ENCODE results near the gene TIMM17B.
A peak's percentile ranks its signal among the peaks of the same experiment; 100 is the strongest.

TIMM17B gene

DNA sequence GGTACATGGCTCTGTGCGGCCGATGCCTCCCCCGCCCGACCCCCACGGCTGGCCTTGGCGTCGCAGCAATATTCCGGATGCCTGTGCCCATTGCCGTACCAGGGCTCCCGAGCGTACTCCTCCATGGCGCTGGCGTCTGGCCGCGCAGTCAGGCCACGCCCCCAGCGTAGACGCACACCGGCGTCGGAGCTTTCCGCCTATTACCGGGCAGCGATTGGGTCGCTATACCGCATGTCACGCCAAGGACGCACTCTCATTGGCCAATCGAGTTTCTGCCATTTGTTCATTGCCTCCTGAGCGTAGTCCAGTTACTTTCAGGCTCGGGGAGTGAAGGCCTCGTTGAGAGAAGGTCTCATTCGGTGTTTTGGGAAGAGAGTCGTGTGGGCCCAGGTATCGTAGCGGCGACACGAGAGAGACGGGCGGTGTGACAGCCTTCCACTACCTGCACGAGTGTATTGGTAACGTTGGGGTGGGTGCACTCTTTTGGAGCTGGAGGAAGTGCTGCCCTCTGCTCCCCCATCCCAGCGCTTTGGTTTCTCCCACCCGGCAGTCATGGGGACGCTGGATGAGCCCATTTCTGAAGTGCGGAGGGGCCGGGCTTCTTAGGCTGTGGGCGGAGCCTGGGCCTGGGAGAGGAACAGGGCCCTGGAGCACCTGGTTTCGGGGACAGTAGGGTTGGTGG, at the start of gene TIMM17B, which contains the start of gene PQBP1:
TSS of gene TIMM17B (minus strand) at position 144 of the 682 bp plus-strand sequence. CDS start at position 125, 19 bp downstream.
TSS of gene PQBP1 (plus strand) at position 306 of the 682 bp plus-strand sequence. CDS start 580 bp downstream, outside the sequence.
- DNase-seq = peak; percentile 89

DNA sequence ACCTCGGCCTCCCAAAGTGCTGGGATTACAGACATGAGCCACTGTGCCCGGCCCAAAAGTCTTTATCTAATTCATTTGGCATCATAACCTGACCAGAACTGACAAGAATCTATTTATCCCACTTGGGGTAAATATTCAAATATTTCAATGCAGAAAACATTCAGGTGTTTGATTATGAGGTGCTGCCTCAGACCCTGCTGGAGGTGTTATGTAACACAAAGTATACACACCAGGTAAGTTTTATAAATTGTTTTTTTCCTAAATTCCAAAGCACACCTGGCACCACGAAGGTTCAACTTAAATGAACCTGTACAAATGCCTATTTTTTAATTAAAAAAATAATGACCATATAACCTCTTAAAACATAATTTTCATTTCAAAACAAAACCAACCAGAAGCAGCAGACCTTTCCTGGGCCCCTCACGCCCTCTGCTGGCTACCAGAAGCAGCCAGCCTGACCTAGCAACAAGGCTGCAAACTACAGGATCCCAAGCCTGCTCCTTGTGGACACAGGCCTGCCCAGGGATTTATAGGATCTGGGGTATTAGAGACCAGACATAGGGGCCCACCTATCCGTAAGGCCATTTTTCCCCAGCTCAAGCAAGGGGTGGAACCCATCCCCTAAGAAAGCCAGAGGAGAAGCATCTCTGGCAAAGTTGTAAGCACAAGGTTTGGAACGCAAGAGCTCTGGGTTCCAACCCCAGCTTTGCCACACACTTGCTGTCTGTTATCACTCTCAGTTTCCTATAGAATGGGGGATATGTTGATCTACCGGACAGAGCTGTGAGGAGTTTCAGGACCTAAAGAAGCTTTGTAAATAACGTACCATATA, 48.2 kb upstream of the TIMM17B start:
- DNase-seq = no peak

DNA sequence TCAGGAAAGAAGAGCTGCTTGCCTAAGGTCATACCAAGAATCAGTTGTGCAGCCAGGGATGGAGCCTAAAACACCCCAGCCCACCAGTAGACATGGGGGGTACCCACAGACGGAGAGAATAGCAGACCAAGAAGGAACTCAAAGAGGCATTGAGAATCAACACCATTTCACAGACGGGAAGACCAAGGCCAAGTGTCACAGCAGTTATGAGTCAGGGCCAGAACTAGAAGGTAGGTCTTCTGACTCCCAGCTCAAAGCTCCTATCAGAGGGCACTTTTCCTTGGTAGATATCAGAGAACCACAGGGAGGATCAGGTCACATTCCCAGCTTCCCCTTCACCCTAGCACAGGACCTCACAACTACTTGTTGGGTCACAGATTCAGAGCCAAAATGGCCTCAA, 45.3 kb upstream of the TIMM17B start:
- no peak for DNase-seq

DNA sequence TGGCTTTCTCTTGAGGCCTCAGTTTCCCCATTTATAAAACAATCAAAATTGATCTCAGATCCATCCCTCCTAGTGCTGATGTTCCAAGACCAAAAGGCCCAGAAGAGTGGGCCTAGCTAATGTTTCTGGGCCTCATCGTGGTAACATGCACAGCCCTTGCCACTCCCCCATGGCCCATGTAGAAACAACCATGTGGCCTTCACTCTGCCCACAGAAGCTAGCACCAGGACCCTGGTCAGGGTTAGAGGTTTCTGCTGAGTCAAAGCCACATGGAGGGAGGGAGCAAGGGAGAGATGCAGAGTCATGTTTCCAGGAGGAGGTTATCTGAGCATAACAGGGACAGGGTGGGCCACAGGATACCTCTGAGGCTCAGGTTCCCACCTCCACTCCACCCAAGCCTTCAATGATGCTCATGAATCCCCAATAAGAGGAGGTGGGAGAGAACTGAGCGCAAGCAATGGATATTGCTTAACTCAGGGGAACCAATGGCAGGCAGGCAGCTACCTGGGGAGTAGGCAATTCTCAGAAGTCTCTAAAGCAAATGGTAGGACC, 42.9 kb upstream of the TIMM17B start:
- no peak for DNase-seq

DNA sequence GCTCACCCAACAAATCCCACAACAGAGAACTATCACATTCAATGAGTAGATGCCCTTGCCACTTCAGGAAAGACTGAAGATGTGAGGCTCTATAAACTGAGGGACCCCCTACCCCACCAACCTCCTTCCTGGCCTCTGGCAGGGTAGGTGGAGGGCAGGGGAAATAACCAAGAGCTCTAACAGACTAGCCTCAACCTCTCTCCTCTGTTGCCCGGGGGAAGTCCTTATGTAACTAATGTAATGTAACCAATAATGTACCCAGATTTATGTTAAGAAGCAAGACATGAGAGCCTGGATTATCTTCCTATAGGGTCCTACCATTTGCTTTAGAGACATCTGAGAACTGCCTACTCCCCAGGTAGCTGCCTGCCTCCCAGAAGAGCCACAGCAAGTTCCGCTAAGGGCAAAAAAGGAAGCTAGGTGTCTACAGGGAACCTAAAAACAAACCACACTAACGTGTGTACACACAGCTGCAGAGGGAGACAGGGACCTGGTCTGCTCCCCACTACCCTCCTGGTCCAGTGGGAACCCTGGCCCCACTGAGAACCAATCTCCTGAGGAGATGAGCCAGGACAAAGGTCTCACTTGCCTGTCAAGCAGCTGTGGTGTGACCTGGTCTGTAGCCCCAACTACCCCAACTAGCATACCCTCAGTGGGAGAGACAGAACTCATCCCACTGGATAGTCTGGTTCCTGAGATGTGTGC, 42.1 kb upstream of the TIMM17B start:
- no peak for DNase-seq

DNA sequence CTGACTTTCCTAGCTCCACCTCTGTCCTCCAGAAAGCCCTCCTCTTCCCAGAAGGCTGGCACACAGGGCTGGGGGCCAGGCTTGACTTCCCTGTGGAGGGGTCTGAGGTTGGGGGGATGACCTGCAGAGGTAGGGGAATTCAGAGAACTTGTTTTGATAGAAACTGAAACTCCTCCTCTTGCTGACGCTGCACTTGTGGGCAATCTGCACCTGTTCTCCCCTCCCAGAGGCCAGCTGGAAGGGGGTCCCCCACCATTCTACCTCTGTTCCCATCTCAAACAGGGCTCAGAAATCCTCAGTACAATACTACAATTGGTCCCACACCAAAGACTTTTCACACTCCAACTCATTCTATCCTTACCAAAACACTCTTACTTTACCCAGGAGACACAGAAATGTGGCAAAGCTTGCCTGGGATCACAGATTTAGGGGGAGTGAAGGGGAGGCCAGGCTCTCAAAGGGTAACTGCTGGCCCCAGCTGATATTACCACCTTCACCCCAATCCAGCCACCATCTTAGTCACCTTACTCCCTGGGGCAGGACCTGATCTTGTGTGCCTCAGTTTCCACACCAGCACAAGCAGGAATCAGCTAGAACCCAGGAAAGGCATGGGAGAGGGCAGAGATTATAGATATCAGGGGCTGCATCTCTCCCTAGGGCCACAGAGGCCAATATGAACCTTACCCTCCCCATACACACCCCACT, 41.3 kb upstream of the TIMM17B start:
- DNase-seq = no peak

DNA sequence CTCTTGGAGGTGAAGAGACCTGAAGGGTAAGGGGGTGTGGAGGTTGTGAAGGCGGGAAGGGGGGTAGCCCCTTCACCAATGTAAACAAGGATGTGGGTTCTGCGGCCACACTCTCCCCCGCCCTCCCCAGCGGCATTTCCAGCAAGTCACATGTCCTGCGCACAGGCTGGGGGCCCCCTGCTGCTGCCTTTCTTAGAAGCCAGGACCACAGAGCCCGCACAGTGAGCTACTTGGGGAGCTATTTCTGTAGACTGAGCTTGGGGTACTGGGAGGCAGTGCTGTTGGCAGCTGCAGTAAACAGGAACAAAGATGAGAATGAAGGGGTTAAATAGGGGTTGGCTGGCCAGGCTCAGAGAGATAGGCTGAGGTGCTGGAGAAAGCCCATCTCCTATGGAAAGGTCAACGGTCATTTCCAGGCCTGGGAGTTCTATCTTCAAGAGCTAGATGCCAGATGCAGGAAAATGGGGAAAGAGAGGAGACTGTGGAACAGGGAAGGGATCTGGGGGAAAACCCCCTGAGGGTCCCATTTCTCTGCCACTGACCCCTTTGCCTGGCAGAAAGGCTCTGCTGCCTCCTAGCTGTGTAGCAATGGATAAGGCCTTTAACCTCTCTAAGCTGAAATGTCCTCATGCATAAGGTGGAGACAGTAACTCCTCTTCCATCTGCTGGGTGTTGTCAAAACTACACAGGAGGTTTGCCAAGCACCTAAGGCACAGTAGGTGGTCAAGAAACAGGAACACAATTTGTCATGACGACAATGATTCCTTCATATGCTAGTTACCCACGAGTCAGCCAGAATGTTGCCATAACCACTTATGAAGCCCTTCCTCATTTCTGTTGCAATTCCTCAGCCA, 39.7 kb upstream of the TIMM17B start:
- no peak for DNase-seq

DNA sequence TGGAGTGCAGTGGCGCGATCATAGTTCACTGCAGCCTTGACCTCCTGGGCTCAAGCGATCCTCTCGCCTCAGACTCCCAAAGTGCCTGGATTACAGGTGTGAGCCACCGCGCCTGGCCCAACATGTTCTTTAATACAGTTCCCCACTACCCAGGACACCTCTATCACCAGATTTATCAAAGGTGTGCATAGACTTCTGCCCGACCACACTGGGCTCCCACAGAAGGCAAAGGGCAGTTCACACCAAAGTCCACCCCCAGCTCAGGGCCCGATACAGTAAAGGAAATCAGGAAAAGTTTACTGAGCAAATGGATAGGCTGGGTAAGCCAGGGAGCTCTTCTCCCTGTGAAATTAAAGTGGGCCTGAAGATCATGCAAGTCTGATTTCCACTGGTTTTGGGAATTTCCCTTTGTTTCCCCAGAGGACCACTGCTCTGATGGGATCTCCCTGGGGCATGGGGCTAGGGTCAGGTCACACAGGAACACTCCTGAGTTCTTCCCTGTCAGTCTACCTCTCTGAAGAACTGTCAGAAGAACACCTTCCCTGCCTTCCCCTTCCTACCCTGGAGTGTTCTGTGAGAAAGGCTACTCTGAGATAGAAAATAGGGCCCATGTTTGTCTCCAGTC, 39.0 kb upstream of the TIMM17B start:
- no peak for DNase-seq

DNA sequence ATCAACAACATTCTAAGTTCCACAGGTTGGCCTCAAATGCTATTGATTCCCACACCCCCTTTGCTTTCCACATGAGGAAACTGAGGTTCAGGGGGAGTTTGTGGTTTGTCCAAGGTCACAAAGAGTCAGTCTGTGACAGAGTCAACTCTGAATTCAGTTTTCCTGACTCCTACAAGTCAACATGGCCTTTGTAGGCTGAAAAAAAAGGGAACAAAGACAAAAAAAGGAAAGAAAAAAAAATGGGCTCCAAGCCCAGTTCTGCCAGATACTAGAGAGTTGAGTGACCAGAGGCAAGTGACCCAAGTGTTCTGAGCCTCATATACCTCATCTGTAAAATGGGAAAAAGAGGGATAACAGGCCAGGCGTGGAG, 37.7 kb upstream of the TIMM17B start:
- DNase-seq = no peak

DNA sequence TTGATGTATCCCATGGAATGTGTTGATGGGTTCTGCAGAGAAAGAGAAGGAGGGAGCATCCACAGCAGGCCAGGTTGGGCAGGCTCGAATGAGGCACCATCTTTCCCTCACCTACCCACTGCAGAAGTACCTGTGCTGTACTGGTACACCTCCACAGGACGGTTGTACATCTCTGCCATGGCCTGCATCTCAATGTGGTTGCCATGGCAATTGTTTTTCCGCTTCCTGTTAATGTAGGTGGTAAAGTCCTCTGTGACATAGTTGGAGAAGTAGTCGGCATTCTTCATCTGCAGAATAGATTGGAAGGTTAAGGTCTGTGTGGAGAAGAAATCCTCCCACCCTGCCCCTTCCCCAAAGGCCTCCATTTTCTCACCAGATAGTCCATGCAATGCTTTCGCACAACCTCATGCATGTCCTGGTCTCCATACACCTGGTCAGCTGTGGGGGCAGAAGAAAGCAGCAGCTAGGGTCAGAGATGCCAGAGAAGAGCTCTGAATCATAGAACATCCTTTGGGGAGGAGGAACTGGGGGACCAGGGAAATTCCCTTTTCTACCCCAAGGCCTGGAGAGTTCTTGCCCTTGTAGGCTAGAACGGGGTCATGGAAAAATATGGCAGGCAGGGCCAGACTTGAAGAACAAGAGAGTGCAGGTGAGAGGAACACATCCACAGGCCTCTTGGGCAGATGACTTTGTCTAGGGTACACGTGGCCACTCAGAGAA, 37.2 kb upstream of the TIMM17B start:
- no peak for DNase-seq

DNA sequence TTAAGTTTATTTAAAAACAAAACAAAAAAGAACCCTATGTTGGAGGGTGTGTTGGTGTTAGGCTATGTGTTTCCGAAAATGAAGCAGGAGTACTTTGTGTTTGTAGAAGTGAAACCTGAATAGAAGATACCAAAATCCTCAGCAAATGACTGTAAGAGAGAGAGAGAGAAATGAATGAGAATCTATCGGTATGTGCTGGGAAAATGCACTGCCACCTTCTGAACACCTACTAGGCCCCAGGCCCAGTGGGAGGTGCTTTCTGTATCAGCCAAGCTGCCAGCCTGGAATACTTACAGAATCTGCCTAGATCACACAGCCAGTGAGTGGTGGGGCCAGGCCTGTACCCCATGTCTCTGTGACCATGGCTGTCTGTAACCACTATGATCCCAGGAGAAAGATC, 36.2 kb upstream of the TIMM17B start:
- DNase-seq = no peak

DNA sequence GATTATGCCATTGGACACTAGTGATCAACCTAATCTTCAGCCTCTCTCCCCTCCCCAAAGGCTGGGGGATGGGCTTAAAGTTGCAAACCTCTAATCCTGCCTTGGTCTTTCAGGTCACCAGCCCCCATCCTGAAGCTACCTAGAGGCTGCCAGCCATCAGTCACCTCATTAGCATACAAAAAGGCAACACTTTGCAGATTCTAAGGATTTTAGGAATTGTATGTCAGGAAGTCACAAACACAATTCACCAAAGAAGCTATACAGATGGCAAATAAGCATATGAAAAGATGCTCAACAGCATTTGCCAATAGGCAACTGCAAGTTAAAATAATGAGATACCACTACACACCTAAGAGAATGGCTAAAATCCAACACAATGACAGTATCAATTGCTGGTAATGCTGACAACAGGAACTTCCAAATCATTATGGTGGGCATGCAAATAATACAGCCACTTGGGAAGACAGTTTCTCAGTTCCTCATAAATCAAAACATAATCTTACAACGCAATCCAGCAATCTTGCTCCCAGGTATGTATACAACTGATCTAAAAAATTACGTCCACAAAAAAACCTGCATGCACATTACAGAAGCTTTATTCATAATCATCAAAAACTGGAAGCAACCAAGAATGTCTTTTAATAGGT, 30.3 kb upstream of the TIMM17B start:
- DNase-seq = no peak

DNA sequence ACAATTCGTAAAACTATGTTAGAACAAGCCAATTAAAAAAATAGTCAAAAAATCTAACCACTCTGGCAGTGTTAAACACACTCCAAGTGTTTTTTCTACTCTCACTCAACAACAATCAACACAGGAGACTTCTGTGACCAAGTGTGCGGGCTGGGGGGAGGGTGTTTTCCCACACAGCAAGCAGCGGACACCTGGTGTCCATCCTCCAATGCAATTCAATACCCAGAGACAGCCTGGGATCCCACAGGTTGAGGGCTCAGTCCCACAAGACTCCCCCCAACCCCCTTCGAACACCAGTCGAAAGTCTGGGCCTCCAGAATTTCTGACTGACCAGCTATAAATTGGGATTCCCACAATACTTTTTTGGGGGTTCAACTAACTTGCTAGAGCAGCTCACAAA, 29.6 kb upstream of the TIMM17B start:
- no peak for DNase-seq

DNA sequence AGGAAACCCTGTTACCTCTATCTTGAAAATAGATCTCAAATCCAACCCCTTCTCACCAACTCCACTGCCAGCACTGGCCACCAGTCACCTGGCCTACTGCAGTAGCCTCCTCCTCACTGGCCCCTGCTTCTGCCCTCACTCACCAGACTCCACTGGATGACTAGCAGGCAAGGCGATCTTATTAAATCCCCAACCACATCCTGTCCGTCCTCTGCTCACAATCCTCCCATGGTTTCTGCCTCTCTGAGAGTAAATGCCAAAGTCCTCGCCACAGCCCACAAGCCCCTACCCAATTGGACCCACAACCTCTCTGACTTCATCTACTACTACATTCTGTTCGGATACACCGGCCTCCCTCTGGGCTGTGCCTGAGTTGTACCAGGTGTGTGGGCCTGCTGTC, 26.7 kb upstream of the TIMM17B start:
- no peak for DNase-seq

DNA sequence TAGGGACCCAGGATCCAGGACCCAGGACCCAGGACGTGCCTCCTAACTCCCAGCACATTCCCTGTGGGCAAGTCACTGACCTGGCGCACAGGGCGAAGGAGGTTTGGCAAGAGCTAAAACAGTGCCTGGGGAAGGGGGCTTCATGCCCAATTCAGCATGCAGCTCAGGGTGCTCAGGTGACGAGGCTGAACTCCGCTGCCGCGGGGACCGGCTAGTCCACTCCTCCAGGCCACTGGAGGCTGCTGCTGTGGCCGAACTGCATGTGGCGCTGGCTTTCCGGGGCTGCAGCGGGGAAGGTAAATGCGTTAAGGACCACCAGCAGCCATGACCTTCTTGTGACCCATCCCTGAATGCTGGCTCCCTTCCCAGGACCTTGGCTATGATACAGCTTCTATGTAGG, 26.2 kb upstream of the TIMM17B start:
- no peak for DNase-seq

DNA sequence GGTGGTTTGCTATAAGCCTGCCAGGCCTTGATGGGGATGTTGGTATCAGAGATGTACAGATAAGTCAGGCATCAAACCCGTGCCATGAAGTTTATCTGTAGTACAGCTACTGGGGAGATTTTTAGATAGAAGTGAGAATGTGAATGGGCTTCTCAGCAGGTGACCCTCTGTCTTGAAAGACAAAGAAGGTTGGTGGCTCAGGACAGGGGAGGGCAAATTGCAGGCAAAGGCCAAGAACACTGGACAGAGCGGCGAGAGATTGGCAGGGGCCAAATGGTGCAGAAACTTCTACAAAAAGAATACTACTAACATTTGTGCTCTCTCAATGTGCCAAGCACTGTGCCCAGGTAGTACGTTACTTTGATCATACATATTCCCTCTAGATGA, 23.1 kb upstream of the TIMM17B start:
- DNase-seq = no peak

DNA sequence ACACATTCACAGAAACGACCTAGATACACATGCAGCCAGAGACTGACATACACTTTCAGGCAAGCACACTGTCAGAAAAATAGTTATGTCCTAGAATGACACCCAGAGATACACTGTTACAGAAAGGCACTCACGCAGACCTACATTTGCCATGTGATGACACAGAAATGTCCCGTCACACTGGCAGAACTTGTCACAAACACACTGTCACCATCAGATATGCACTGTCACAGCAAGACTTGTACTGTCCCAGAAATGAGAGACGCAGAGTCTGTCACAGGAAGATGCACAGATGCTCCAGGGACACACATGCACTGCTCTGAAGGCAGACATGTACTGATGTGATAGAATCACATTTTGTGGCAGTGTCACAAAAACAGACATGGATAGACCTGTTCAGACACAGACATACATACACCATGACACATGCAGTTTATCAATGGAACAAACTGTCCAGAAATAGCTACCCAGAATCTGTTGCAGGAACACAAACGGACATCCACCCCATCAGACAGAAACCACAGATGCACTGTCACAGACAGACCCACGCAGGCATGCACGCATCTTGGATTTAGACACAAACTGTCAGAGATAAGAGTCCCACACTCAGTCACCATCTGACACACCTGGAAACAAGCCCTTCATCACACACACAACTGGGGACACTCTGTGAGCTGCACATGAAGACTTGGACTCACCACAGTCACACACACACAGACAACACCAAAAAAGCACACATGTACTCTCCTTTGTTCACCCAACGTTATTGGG, 22.6 kb upstream of the TIMM17B start:
- no peak for DNase-seq

DNA sequence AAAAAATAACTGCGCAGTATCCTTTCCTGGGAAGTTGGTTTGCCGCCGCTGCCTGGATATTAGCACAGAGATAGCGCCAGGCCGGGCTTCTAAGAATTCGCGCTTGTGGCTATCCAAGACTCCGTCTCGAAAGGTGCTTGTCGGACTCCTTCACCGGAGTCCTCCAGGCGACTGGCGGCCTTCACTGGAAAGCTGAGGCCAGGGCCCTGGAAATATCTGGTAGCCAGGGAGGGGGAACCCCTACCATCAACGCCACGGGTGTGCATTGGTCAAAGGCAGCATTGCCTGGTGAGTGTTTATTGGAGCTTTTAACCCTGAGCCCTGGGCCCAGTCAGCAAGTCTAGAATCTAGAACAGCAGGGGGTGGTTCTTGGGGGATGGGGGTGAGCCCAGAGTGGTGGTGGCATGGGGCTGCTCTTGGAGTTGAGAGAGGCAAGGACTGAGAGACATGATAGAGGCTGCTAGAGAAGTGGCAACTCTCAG, 21.8 kb upstream of the TIMM17B start:
- DNase-seq = no peak
